K562 (cell line): ENCODE results near the gene SMCO4. TPM values are rescaled to one million over a fixed set of nuclear protein-coding genes. Genes with fewer than 3 reads are reported as not detected.
A peak's percentile ranks its signal among the peaks of the same experiment; 100 is the strongest.

ENCODE experiments used
- ATAC-seq: fragments of 200-7000 bp; cut with Tn5 transposase; 3 replicates; pipeline ENCODE4 v1.9.1; 2020; ENCODE audit warnings: moderate library complexity
- BruUV-seq: library from RNA; stranded (reverse); fragments of 400-500 nt; replicated peaks from 2 replicates; lab custom pipeline; 2021; lab: Mats Ljungman, UMichigan
- CTCF ChIA-PET: fragments of 300-600 bp; formaldehyde crosslinking; extraction: SDS; loops from one replicate; lab custom pipeline; 2021; ENCODE audit warnings: low intra/inter-chr PET ratio; lab: Yijun Ruan, JAX
- POLR2A ChIA-PET: fragments of 300-600, 350-650 bp; sonication (Branson Sonifier 250); formaldehyde crosslinking; extraction: SDS; loops from one replicate; lab custom pipeline; 2021; ENCODE audit warnings: antibody characterized with exemption, inconsistent platforms; lab: Yijun Ruan, JAX
- DNase-seq, 4 experiments: peaks; one replicate each; pipeline versions ENCODE4 v3.0.0 to v3.0.0-alpha.2; 2011 to 2018; ENCODE audit warnings: low spot score in 3 of 4, mixed read lengths in 3 of 4; ENCODE audit errors: extremely low read depth in 1 of 4
- FAIRE-seq: peaks from 2 replicates; lab custom pipeline; 2011; peaks lifted over from hg19 to GRCh38; lab: Jason Lieb, UNC
- H2AFZ ChIP-seq: 2 replicates; pipeline ENCODE4 v1.6.0; 2011; ENCODE audit warnings: low read depth, low read length, control low read depth, inconsistent platforms
- H3K27ac ChIP-seq: fragments of 200-600 bp; 3 replicates; pipeline ENCODE4 v1.8.0; 2011; ENCODE audit warnings: low read depth, mild to moderate bottlenecking, control low read depth, inconsistent platforms, low read length, moderate library complexity, mixed read lengths; ENCODE audit errors: extremely low read depth
- H3K27me3 ChIP-seq, 2 experiments: fragments of 300-600 bp in 1 of 2; 2 replicates in 1 of 2; 3 replicates in 1 of 2; pipeline versions ENCODE4 v1.6.0 to v1.8.0; 2011; ENCODE audit warnings: inconsistent platforms in 2 of 2, low read length in 2 of 2, mild to moderate bottlenecking in 1 of 2, mixed read lengths in 1 of 2, moderate library complexity in 1 of 2; ENCODE audit not compliant: control insufficient read depth in 2 of 2, insufficient read depth in 2 of 2
- H3K36me3 ChIP-seq: fragments of 300-600 bp; 3 replicates; pipeline ENCODE4 v1.8.0; 2011; ENCODE audit warnings: mild to moderate bottlenecking, low read length, inconsistent platforms; ENCODE audit not compliant: control insufficient read depth, insufficient read depth
- H3K4me1 ChIP-seq, 2 experiments: fragments of 200-600 bp in 1 of 2; replicated peaks in 1 of 2; 2 replicates in 1 of 2; 3 replicates in 1 of 2; pipeline versions ENCODE4 v1.5.1 to v1.8.0; 2011; ENCODE audit warnings: inconsistent platforms in 2 of 2, low read length in 2 of 2, mild to moderate bottlenecking in 1 of 2, mixed read lengths in 1 of 2, moderate library complexity in 1 of 2; ENCODE audit not compliant: control insufficient read depth in 2 of 2, insufficient read depth in 2 of 2
- H3K4me2 ChIP-seq: 2 replicates; pipeline ENCODE4 v1.6.1; 2011; ENCODE audit warnings: low read length, control low read depth, inconsistent platforms, mixed read lengths; ENCODE audit not compliant: insufficient read depth
- H3K4me3 ChIP-seq: fragments of 200-600 bp; sonication (generic), shearing (Covaris generic); 2 replicates; pipeline ENCODE4 v1.5.1; 2016; ENCODE audit warnings: control low read depth, inconsistent platforms
- H3K79me2 ChIP-seq: fragments of 200-600 bp; 3 replicates; pipeline ENCODE4 v1.8.0; 2011; ENCODE audit warnings: low read length, inconsistent platforms; ENCODE audit not compliant: control insufficient read depth, insufficient read depth
- H3K9ac ChIP-seq, 2 experiments: 2 replicates each; pipeline versions ENCODE4 v1.6.0 to v1.6.1; 2011; ENCODE audit warnings: low read depth in 2 of 2, low read length in 2 of 2, control low read depth in 1 of 2, inconsistent platforms in 1 of 2, mild to moderate bottlenecking in 1 of 2, mixed read lengths in 1 of 2; ENCODE audit not compliant: insufficient read depth in 1 of 2
- H3K9me1 ChIP-seq: one replicate; pipeline ENCODE4 v1.6.0; 2011; ENCODE audit warnings: inconsistent platforms, mild to moderate bottlenecking, low read length, moderate library complexity; ENCODE audit not compliant: control insufficient read depth, insufficient read depth
- H3K9me3 ChIP-seq: replicated peaks from 2 replicates; pipeline ENCODE4 v1.5.1; 2011; ENCODE audit warnings: low read depth, low read length, inconsistent platforms; ENCODE audit not compliant: control insufficient read depth, insufficient read depth
- H4K20me1 ChIP-seq: replicated peaks from 2 replicates; pipeline ENCODE4 v1.6.1; 2011; ENCODE audit warnings: low read length, inconsistent platforms, mixed read lengths; ENCODE audit not compliant: control insufficient read depth, insufficient read depth
- CEBPB ChIP-seq: fragments of 450-650 bp; IDR thresholded peaks from 2 replicates; pipeline ENCODE4 v1.6.1; 2016; ENCODE audit warnings: missing genetic modification characterization, missing compliant biosample characterization
- HLTF ChIP-seq: fragments of 450-650 bp; IDR thresholded peaks from 2 replicates; pipeline ENCODE4 v1.6.1; 2016
- MCM2 ChIP-seq: fragments of 450-650 bp; IDR thresholded peaks from 2 replicates; pipeline ENCODE4 v1.6.1; 2017; ENCODE audit warnings: low read depth, mild to moderate bottlenecking
- PRMT5 ChIP-seq: sonication (generic); formaldehyde crosslinking; IDR thresholded peaks from 2 replicates; pipeline ENCODE4 v1.5.0; 2020; ENCODE audit warnings: missing genetic modification reagents
- SAP30 ChIP-seq: fragments of 200-600 bp; sonication (generic); IDR thresholded peaks from 2 replicates; pipeline ENCODE4 v1.6.1; 2012; ENCODE audit warnings: borderline replicate concordance, low read depth, mild to moderate bottlenecking, moderate library complexity, low read length, control low read depth, inconsistent platforms; ENCODE audit not compliant: insufficient read depth, poor library complexity, severe bottlenecking
- SMARCA5 ChIP-seq: fragments of 450-650 bp; IDR thresholded peaks from 2 replicates; pipeline ENCODE4 v1.6.1; 2016
- SPI1 ChIP-seq: IDR thresholded peaks from 2 replicates; pipeline ENCODE4 v1.6.1; 2011; ENCODE audit warnings: low read depth, low read length, control low read depth, borderline replicate concordance
- TAF9B ChIP-seq: fragments of 450-650 bp; IDR thresholded peaks from 2 replicates; pipeline ENCODE4 v1.6.1; 2018; ENCODE audit warnings: mild to moderate bottlenecking; ENCODE audit not compliant: partially characterized antibody
- ZNF12 ChIP-seq: sonication (generic); formaldehyde crosslinking; IDR thresholded peaks from 2 replicates; pipeline ENCODE4 v1.4.0; 2020; ENCODE audit warnings: mild to moderate bottlenecking, missing genetic modification reagents
- ZNF140 ChIP-seq: fragments of 250-450 bp; sonication (Bioruptor Pico); IDR thresholded peaks from 2 replicates; pipeline ENCODE4 v1.8.0; 2021; ENCODE audit warnings: moderate library complexity, mild to moderate bottlenecking, inconsistent platforms
- ZNF766 ChIP-seq: fragments of 200-800 bp; sonication (Bioruptor generic); conservative IDR thresholded peaks from 2 replicates; pipeline ENCODE4 v1.6.1; 2016; ENCODE audit warnings: missing genetic modification characterization, missing compliant biosample characterization
- whole genome bisulfite sequencing: fragments of 100-300 bp; shearing (Covaris generic); methylation state at CpG from one replicate; pipeline ENCODE4 v1.1.6; 2016; ENCODE audit warnings: low coverage, mixed read lengths; ENCODE audit not compliant: insufficient coverage; ENCODE audit errors: missing lambda C conversion rate; 5-methylcytosine and 5-hydroxymethylcytosine counted together
- in situ Hi-C: fragments of 300-500 bp; cut with MboI; formaldehyde crosslinking; loops from 4 replicates; pipeline ENCODE4 v1.15.0; 2018; ENCODE audit warnings: inconsistent platforms, mixed read lengths
- intact Hi-C: fragments of 100-400 bp; cut with micrococcal nuclease; formaldehyde crosslinking; loops from 2 replicates; pipeline ENCODE4 v1.14.2; 2022
- polyA plus RNA-seq, 8 experiments: library from polyadenylated mRNA; depleted of rRNA in 4 of 8; stranded (reverse) in 5 of 8; unstranded in 3 of 8; fragments of >200 nt; fragmentation: Nextera tagmentation in 2 of 8; fragmentation: Illumina TruSeq in 1 of 8; extraction: Ambion mirVana in 2 of 8; extraction: Trizol in 1 of 8; gene quantifications; 2 replicates each; pipeline versions ENCODE4 v1.2.1 to v1.2.3, GENCODE V29; 2011 to 2014; ENCODE audit warnings: inconsistent platforms in 1 of 8, missing spikeins in 1 of 8
- total RNA-seq, 7 experiments: library from RNA; depleted of rRNA in 6 of 7; stranded (reverse); fragments of >200 nt in 6 of 7; fragmentation: Illumina TruSeq in 2 of 7; extraction: Trizol in 2 of 7; gene quantifications; 2 replicates each; pipeline versions ENCODE4 v1.2.1 to v1.2.3, GENCODE V29; 2011 to 2021; ENCODE audit warnings: low replicate concordance in 1 of 7
- TF ChIP-seq, protein P1 (sequence below): sonication (generic); formaldehyde crosslinking; IDR thresholded peaks from 2 replicates; pipeline ENCODE4 v1.9.0; 2022; ENCODE audit warnings: mild to moderate bottlenecking, missing genetic modification reagents
- TF ChIP-seq, protein P2 (sequence below), 2 experiments: fragments of 450-650 bp in 1 of 2; sonication (generic) in 1 of 2; formaldehyde crosslinking; conservative IDR thresholded peaks; 2 replicates each; pipeline versions ENCODE4 v1.4.0 to v1.8.1; 2020 to 2022; ENCODE audit warnings: mild to moderate bottlenecking in 1 of 2, missing genetic modification reagents in 1 of 2
- TF ChIP-seq, protein P3 (sequence below): fragments of 450-650 bp; IDR thresholded peaks from 2 replicates; pipeline ENCODE4 v1.6.1; 2014; ENCODE audit warnings: low read depth, mild to moderate bottlenecking, moderate library complexity, borderline replicate concordance

SMCO4 gene
- total and polyA plus RNA-seq, 9 of the 15 experiments (the other 6 are each of a cell fraction or from before 2014, with no cell fraction given): 1.8 to 27.8 (median 15.3) TPM

DNA sequence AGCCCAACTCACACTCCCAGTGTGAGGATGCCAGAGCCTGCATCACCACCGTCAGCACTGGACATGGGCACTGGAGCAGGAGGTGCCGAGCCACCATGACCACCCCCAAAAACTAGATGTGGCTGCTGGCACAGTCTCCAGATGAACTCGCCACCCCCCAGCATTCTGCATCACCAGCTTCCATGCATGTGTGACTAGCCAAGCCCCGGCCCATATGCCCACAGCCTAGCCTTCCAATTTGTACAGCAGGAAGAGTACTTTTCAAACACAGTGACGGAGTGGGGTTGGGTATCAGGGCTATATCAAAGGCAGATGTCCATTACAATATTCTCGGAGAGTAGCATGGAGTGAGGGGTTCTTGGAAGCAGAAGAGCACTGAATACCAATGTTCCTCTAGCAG, 62.9 kb downstream of the SMCO4 start (continued):
- no peak for TF ChIP-seq TAF9B
- no peak for TF ChIP-seq ZNF140 (CRISPR knock-in tag)
- TF ChIP-seq, protein P1, sequence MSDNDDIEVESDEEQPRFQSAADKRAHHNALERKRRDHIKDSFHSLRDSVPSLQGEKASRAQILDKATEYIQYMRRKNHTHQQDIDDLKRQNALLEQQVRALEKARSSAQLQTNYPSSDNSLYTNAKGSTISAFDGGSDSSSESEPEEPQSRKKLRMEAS (CRISPR knock-in tag): no peak
- no peak for TF ChIP-seq ZNF12 (CRISPR knock-in tag)
- TF ChIP-seq HLTF: no peak
- no peak for TF ChIP-seq SMARCA5
- TF ChIP-seq CEBPB (tag): no peak

DNA sequence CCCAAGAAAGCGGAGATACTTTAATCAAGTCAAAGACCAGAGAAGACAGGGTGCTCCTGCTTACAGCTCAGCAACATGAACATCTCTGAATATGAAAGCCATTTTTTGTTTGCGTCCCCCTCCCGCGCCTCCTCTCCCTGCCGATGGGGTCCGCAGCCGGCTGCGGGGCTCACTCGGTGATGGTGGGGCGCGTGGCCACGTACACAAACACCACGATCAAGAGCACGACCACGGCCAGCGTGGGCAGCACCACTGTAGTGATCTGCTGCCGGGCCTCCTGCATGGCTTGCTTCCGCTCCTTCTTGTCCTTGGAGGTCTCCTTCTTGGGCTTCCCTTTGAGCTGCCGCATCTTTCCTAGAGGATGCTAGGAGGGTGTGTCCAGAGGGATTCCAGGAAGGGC, 64.3 kb downstream of the SMCO4 start:
- no peaks in the 10 kb centered on the region for H3K9me1 ChIP-seq
- no peaks in the 10 kb centered on the region for H3K4me1 ChIP-seq
- 60% methylated on average over 17 of the region's 19 CpGs for WGBS
- no peak for TF ChIP-seq SAP30
- TF ChIP-seq PRMT5 (CRISPR knock-in tag): no peak
- TF ChIP-seq, protein P2, sequence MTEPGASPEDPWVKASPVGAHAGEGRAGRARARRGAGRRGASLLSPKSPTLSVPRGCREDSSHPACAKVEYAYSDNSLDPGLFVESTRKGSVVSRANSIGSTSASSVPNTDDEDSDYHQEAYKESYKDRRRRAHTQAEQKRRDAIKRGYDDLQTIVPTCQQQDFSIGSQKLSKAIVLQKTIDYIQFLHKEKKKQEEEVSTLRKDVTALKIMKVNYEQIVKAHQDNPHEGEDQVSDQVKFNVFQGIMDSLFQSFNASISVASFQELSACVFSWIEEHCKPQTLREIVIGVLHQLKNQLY (CRISPR knock-in tag; conservative IDR thresholded peaks at IDR 0.05): no peak
- TF ChIP-seq, protein P3, sequence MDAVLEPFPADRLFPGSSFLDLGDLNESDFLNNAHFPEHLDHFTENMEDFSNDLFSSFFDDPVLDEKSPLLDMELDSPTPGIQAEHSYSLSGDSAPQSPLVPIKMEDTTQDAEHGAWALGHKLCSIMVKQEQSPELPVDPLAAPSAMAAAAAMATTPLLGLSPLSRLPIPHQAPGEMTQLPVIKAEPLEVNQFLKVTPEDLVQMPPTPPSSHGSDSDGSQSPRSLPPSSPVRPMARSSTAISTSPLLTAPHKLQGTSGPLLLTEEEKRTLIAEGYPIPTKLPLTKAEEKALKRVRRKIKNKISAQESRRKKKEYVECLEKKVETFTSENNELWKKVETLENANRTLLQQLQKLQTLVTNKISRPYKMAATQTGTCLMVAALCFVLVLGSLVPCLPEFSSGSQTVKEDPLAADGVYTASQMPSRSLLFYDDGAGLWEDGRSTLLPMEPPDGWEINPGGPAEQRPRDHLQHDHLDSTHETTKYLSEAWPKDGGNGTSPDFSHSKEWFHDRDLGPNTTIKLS: no peak
- TF ChIP-seq SPI1: no peak
- TF ChIP-seq ZNF766 (CRISPR knock-in tag): no peak
- no peak for TF ChIP-seq MCM2
- ATAC-seq (no peak), FAIRE-seq (no peak), DNase-seq (no peak)
- POLR2A ChIA-PET: interaction anchor here (0.7 kb wide), 1 partner anchor 9 kb away, joined by 3 read pairs; no protein-coding TSS in a partner anchor
- H3K79me2 ChIP-seq: no peaks in the 10 kb centered on the region
- no peak overlapping the region for H3K9ac ChIP-seq
- BruUV-seq: TSS peak; percentile 75
- no peaks in the 10 kb centered on the region for H3K36me3 ChIP-seq
- H3K4me3 ChIP-seq: no peak overlapping the region
- no peaks in the 10 kb centered on the region for H3K9me3 ChIP-seq
- no peaks in the 10 kb centered on the region for H4K20me1 ChIP-seq
- no peak overlapping the region for H2AFZ ChIP-seq
- H3K27me3 ChIP-seq: 0 out of 5 replicates have a peak, but pooled peaks cover 0 to 3% of the 10 kb centered on the region in 2 experiments
- in situ Hi-C loops (no loop called here), intact Hi-C loops (no loop called here)
- H3K4me2 ChIP-seq: no peak overlapping the region
- CTCF ChIA-PET: no interaction called here
- no peak overlapping the region for H3K27ac ChIP-seq
